GM19452 (cell line): ENCODE measurements around the gene RRM1.
A peak's percentile ranks its signal among the peaks of the same experiment; 100 is the strongest.
"Not testable (repeated sequence)": the region's sequence is repeated elsewhere in the genome, so short reads cannot be mapped to it uniquely, and the experiment has no call there.

Experiments
- ATAC-seq: cut with Tn5 transposase; IDR thresholded peaks from one replicate; pipeline ENCODE4 v1.9.1; 2021; ENCODE audit not compliant: unreplicated experiment

The RRM1 gene

DNA sequence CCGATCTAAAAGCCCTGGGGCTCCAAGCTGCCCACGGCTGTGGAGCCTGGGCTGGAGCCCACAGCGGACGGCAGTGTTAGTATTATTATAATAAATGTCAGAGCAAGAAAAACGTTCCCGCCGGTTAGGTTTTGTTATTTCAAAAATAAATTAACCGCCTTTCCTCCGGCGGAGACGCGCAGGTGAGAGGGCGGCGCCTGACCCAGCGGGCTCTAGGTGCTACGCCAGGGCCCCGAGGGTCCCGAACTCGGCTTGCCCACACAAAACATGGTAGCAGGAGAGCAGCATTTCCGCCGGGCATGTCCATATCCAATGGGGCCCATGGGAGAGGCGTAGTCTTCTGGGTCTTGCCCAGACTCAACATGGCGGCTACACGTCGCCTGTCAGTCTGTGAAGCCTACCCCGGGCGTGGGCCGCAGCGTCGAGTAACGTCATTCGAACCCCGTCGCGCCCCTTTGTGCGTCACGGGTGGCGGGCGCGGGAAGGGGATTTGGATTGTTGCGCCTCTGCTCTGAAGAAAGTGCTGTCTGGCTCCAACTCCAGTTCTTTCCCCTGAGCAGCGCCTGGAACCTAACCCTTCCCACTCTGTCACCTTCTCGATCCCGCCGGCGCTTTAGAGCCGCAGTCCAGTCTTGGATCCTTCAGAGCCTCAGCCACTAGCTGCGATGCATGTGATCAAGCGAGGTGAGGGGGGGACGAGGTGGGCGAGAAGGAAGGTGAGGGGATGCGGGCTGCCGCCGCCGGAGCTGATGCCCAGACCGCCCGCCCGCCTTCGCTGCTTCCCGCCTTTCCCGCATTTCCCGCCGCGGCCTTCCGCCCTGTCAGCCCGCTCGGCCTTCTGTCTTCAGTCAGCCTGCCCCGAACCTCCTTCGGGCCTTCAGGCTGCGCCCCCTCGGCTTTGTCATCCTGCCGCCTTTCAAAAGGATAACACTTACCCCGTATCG lies at the start of gene RRM1:
TSS of gene RRM1 (plus strand) at position 452 of the 944 bp plus-strand sequence. CDS start at position 666, 214 bp downstream.
- peak; percentile 93 for ATAC-seq

DNA sequence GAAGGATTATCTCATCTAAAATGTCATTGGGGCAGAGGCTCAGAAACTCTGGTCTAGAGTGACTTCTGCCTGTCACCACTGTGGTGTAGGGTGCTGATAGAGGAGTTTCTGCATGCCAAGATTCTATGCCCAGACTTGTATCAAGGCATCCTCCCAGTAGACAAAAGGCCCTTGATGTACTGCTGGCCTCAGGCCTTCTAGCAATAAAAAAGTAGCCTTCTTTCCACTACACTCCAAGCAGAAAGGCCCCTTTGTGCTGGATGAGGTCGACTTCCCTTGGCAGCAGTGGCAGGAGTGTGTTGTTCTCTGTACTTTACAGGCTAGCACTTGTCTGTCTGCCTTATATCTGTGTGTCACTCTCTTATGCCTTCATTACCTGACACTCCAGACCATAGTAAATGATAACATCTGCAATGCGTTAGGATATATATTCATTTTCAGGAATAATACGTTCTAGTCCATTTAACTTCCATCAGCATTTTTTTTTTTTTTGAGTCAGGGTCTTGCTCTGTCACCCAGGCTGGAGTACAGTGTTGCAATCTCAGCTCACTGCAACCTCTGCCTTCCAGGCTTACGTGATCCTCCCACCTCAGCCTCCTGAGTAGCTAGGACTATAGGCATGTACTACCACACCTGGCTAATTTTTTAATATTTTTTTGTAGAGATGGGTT lies 49.5 kb upstream of the RRM1 start:
- ATAC-seq = no peak

DNA sequence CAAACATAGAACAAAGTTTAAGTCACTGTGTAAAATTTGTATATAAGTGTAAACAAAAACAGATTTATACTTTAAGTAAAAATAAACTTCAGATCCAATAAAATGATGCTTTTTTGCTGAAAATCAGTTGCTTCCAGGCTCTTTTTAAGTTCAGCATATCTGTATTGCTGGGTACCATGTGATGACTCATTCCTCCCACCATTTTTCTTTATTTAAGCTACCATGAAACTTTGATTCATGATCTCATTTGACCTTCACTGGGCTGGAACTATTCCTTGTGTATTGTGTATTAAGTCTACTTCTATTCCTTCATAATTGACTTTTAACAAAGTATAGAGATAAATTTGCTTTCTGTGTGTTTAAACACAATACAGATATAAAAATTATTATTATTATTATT lies 46.3 kb upstream of the RRM1 start:
- no peak for ATAC-seq

DNA sequence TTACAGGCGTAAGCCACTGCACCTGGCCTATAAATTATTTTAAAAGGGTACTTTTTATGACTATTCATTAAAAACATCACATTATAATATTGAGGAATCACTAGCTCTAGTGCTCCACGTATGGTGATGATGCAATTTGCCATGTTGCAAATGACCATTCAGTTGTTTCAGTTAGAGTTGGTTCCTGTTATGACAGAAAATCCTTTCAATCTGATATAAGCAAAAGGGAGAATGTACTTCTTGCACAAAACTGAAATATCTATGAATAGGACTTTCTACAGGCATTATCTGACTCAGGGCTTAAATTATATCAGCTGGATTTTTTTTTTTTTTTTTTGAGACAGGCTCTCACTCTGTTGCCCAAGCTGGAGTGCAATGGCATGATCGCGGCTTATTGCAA lies 45.6 kb upstream of the RRM1 start:
- ATAC-seq = no peak

DNA sequence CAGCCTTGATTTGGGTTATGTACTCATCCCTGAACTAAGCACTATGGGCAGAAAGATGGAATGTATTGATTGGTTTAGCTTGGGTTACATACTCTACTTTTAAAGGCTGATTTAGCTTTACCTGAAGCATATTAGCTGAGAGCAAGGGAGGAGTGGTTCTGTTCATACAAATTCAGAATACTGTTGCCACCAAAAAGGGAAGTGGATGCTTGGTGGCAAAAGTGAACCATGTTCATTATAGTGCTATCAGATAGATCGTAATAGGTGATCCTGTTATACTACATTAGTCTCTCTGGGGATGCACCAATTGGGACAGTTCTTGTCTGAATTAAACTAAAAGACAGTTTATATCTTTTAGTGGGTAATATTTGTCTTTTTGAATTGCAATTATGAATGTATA lies 44.5 kb upstream of the RRM1 start:
- ATAC-seq = no peak

DNA sequence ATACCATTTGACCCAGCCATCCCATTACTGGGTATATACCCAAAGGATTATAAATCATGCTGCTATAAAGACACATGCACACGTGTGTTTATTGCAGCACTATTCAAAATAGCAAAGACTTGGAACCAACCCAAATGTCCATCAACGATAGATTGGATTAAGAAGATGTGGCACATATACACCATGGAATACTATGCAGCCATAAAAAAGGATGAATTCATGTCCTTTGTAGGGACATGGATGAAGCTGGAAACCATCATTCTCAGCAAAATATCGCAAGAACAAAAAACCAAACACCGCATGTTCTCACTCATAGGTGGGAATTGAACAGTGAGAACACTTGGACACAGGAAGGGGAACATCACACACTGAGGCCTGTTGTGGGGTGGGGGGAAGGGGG lies 41.4 kb upstream of the RRM1 start:
- ATAC-seq = not testable (repeated sequence)

DNA sequence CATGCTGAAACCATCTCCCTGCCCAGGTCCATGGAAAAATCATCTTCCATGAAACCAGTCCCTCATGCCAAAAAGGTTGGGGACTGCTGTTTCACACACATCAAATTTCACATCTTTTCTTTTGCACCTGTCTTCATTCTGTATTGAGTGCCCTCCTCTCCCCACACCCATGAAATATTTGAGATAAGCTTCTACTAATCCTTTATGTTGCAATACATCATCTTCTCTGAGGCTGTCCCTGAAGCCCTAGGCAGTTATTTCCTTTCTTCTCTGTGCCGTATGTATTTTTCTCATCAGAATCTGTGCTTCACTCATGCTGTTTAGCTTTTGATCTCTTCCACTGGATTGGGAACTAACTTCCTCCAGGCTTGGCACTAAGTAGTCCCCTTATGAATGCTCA lies 40.0 kb upstream of the RRM1 start:
- ATAC-seq = no peak

DNA sequence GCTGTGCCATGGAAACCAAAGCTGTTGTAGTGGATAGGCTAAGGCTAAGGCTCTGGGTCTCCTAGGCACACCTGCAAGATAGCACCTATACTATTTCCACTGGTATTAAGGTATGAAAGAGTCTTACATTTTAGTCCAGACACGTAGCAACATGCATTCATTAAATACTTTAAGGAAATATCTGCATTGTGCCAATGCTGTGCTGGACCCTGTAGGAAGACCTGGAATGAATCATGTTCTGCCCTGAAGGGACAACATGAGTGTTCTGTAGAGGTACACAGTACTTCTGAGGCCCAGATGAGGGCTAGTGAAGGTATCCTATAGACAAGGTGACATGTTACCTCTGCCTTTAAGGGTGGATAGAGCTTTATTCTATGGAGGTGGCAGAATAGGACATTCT lies 35.2 kb upstream of the RRM1 start:
- no peak for ATAC-seq

DNA sequence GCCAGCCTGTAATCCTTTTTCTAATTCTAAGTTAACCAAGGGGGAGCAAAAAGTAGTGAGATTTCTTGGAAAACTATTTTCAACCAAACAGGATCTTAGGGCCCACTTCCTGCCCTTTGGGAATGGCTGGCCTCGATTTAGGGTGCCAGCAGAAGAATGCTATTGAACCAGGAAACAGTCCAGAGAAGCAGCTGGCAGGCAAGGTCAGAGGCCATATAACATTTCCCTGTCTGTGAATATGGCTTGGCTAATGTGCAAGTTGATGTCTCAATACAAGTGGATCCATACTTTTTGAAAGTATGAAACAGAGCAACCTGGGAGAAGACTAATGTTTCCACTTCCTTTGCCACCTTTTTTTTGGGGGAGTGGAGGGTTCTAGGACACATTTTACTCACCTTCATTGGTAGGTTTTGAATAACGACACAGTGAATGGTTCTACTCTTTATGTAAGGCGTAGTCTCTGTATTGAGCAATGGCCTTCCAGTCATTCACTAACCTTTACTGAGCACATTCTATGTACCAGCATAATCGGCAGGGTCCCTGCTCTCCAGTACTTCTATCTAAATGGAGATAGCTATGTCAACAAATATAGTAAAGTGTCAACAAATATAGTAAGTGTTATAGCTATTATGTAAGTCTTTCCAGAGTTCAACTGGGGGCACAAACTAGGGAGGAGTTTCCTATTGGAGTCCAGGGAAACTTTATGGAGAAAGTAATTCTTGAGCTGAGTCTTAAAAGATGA lies 34.2 kb upstream of the RRM1 start:
- ATAC-seq = no peak

DNA sequence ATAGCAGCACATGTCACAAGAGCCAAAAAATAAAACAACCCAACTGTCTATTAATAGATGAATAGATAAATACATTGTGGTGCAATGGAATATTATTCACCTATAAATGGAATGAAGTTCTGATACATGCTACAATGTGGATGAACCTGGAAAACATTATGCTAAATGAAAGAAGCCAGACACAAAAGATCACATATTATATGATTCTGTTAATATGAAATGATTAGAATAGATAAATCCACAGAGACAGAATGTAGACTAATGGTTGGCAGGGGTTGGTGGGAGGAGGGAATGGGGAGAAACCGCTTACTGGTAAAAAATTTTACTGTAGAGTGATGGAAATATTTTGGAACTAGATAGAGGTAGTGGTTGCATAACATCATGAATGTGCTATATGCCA lies 32.9 kb upstream of the RRM1 start:
- no peak for ATAC-seq

DNA sequence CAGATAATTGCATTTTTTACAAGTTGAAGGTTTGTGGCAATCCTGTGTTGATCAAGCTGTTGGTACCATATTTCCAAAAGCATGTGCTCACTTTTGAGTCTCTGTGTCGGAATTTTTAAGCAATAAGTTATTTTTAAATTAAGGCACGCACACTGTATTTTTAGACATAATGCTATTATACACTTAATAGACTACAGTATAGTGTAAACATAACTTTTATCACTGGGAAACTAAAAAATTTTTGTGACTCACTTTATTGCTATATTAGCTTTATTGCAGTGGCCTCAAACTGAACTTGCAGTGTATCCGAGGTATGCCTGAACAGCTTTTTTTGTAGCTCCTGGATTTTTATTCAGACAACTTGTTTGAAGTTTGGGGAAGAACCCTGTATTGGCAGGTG lies 31.3 kb upstream of the RRM1 start:
- no peak for ATAC-seq

DNA sequence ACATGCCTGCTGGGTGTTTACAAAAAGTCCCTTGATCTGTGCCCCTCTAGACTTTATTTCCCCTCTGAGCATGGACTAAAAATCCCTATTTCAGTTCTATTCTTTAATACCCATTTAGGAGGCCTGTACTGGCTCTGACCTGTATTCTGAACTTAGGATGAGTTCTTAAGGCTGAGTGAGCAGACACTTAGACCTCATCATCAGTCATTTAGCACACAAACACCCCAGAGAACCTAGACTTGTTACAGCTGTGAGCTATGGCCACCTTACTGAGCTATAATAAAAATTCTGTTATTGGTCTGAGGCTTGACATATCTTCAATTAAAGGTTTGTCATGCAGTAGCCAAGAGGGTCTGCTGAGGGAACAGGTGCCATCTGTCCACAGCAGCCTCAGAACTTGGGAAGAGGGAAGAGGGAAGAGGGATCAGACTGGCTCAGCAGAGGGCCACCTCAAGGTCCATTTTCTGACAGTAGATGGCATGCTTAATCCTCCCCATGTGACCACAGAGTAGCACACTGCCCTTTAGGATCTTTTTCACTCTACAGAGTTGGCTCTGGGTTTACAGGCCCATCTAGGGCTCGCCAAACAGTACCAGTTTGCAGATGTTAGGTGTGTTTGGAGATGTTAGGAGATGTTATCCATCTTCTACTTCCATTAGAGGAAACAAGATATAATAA lies 30.2 kb upstream of the RRM1 start:
- no peak for ATAC-seq

DNA sequence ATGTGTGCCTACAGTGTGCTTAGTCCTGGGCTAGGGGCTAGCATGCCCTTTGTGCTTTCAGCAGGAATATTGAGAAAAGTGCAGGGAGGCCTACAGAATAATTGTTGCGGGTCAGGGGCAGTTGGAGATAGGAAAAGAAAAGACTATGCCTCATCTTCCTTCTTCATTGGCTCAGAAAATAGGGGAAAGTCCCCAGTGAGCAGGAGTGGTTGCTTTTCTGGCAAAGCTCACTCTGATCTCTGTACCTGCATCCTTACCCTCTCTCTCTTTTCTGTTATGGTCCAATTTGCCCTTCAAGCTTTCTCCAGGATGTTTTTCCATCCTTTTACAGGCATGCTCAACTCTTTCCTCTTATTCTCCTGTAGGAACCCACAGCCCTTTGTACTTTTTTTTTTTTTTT lies 29.5 kb upstream of the RRM1 start:
- no peak for ATAC-seq

DNA sequence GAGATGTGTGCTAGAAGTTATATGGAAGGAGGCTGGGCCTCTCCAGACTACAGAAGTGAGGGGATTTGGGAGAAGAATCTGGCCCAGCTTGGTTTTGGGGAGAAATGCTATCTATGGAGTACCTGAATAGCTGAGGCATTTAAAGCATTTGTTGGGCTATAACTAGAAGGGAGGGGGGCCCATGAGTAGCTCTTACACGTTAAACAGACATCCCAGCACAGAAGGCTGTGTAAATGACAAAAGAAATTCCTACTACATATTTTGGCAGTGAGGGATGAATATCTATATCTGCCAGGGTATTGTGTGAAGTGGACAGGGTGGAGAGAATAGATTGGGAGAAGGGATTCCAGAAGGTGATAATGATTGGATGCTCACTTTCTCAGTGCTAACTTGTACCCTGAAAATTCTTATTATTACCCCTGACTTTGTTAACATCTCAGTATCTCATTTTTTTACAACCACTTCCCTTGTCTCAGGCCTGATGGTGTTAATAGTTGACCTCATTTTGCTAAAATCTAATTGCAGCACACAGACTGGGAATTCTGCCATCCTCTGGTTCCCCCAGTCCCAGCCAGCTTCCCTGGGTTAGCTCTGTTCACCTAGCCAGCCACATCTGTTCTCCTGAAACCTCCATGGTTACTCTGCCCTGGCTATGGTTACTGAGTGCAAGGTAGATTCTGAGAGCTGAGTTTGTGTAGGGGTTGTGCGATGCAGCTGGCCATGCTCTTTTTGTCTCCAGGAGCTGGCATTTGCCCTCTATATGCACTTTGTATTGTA lies 28.8 kb upstream of the RRM1 start:
- ATAC-seq = no peak

DNA sequence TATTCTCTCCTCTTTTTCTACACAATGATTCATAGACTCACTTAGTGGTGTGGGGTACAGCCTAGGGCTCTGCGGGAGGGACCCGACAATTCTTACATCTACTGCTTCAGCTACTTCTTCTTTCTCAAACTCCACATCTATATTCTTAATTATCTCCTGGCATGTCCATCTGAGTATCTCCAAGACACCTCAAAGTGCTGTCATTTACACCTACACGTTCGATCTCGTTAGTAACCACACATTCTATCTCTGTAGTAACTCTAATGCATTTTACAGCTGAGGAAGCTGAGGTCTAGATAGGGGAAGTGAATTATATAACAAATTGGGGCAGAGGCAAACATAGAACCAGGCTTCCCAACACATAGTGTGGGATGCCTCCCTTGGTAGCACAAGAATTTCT lies 27.7 kb upstream of the RRM1 start:
- ATAC-seq = no peak

DNA sequence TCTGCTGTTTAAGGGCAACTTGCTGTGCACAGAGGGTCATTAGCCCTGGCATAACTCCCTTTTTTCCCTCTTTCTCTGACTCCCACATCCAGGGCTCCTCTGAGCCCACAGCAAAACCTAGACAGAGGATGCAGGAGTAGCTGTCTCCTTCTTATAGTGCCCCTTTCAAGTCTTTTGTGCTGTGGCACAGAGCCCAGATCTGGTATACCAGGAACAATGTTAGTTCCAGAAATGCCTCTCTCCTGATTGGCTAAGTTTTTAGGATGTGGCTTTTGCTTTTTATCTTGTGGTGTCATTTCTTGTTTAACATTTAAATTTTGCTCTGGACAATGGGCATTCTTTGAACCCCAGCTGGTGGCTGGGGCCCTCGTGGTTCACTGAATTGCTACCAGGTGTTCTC lies 25.6 kb upstream of the RRM1 start:
- no peak for ATAC-seq

DNA sequence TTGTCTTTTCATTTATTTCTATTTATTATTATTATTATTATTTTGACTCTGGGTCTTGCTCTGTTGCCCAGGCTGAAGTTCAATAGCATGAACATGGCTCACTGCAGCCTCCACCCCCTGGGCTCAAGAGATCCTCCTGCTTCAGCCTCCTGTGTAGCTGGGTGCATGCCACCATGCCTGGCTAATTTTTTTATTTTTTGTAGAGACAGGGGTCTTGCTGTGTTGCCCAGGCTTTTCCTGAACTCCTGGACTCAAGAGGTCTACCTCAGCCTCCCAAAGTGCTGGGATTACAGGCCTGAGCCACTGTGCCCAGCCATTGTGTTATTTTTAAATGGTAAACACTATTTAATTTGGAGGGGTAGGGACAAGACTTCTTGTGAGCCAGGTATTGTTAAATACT lies 23.3 kb upstream of the RRM1 start:
- no peak for ATAC-seq

DNA sequence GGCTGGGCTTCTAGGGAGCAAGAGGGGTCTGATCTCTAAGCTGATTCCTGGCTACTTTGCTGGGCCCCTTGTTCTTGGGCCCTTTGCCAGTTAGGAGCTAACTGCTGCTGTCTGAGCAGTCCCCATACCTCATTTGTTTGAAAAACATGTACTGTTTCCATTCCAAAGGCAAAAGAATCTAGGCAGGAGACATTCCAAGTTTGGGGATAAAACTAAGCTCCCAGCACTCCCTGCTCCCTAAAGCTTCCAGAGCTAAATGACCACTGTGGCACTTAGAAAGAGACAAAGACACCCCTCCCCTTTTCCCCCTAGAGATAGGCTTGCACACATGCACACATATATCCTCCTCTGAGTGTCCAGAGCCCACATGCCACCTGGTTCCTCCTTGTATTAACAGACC lies 22.7 kb upstream of the RRM1 start:
- ATAC-seq = no peak

DNA sequence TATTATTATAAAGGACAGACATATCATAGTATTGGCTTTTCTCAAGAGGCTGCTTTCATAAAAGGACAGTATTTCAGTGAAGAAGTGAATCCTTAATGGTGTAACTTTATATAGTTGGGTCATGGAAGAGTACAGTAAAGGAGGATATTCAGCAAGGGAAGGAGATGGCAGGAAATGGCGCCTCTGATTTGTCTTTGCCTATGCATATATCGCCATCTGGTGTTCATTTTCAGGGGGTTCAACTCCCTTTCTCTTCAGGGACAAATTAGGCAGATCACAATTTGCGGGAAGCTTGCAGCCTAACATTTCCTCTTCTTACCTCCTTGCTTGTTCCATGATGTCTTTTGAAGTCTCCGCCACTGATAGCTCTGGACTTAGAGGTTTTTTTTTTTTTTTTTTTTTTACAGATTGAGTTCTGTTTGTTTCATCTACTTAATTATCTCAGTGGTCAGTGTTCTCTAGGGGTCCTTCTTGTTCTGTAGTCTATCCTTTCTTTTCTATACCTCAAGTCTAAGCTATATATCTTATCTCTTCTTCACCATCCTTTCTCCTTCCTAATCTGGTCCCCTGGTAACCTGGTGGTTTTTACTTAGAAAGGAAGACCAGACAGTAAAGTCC lies 21.8 kb upstream of the RRM1 start:
- no peak for ATAC-seq

DNA sequence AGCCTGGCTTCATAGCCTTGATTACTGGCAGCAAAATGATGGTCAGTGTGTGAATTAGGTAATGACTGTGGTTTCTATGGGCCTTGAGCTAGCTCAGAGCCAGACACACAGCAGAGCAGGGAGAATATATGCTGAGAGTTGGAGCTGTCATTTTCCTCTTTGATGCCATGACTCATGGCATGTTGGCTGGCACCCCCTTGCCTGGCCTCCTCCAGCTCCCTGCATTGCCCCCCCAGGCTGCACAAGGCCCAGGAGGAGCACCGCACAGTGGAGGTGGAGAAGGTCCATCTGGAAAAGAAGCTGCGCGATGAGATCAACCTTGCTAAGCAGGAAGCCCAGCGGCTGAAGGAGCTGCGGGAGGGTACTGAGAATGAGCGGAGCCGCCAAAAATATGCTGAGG lies 20.3 kb upstream of the RRM1 start:
- ATAC-seq = no peak
